Fibroblast of lung (primary cell): ENCODE data around the gene TBC1D13. TPM values are rescaled to one million over a fixed set of nuclear protein-coding genes. Genes with fewer than 3 reads are reported as not detected.

Experiments
- DNase-seq, 2 donors: peaks; one replicate each; pipeline versions ENCODE4 v3.0.0 to v3.0.0-alpha.2; 2010; ENCODE audit warnings: low read depth in 2 of 2
- H2AFZ ChIP-seq: 2 replicates; pipeline ENCODE4 v1.5.1; 2012; ENCODE audit warnings: low read length, control low read depth, inconsistent platforms
- H3K27ac ChIP-seq: 2 replicates; pipeline ENCODE4 v1.5.1; 2011; ENCODE audit warnings: low read length, control low read depth; ENCODE audit not compliant: insufficient read depth
- H3K27me3 ChIP-seq: 2 replicates; pipeline ENCODE4 v1.5.1; 2011; ENCODE audit warnings: mild to moderate bottlenecking, low read length; ENCODE audit not compliant: control insufficient read depth, insufficient read depth
- H3K36me3 ChIP-seq: 2 replicates; pipeline ENCODE4 v1.5.1; 2011; ENCODE audit warnings: low read length; ENCODE audit not compliant: control insufficient read depth, insufficient read depth
- H3K4me1 ChIP-seq: 2 replicates; pipeline ENCODE4 v1.5.1; 2011; ENCODE audit warnings: low read length; ENCODE audit not compliant: control insufficient read depth, insufficient read depth; ENCODE audit errors: extremely low read depth
- H3K4me2 ChIP-seq: 2 replicates; pipeline ENCODE4 v1.5.1; 2011; ENCODE audit warnings: low read length, control low read depth; ENCODE audit not compliant: insufficient read depth; ENCODE audit errors: extremely low read depth
- H3K4me3 ChIP-seq, 4 experiments: fragments of 200-600 bp in 1 of 4; sonication (generic) in 1 of 4; replicated peaks in 1 of 4; 2 replicates each; pipeline ENCODE4 v1.5.1; 2011 to 2016; ENCODE audit warnings: low read length in 4 of 4, low read depth in 3 of 4, mild to moderate bottlenecking in 3 of 4, control low read depth in 2 of 4, inconsistent platforms in 1 of 4, mixed read lengths in 1 of 4; ENCODE audit not compliant: insufficient read depth in 1 of 4; ENCODE audit errors: control extremely low read depth in 1 of 4
- H3K79me2 ChIP-seq: 2 replicates; pipeline ENCODE4 v1.5.1; 2012; ENCODE audit warnings: mild to moderate bottlenecking, low read length, inconsistent platforms; ENCODE audit not compliant: control insufficient read depth, insufficient read depth
- H3K9ac ChIP-seq: 2 replicates; pipeline ENCODE4 v1.5.1; 2011; ENCODE audit warnings: mild to moderate bottlenecking, low read length, control low read depth; ENCODE audit not compliant: insufficient read depth
- H3K9me3 ChIP-seq: 2 replicates; pipeline ENCODE4 v1.5.1; 2012; ENCODE audit warnings: low read depth, low read length; ENCODE audit not compliant: control insufficient read depth, insufficient read depth
- H4K20me1 ChIP-seq: 2 replicates; pipeline ENCODE4 v1.5.1; 2011; ENCODE audit warnings: low read length; ENCODE audit not compliant: control insufficient read depth, insufficient read depth; ENCODE audit errors: extremely low read depth
- EZH2 ChIP-seq: IDR thresholded peaks from 2 replicates; pipeline ENCODE4 v1.5.1; 2012; ENCODE audit warnings: low read length, control low read depth, mild to moderate bottlenecking; ENCODE audit errors: missing control alignments
- polyA plus RNA-seq, 2 donors: library from polyadenylated mRNA; depleted of rRNA in 1 of 2; stranded (reverse) in 1 of 2; unstranded in 1 of 2; fragments of >200 nt; gene quantifications; 2 replicates each; pipeline ENCODE4 v1.2.1, GENCODE V29; 2011 to 2012; ENCODE audit warnings: missing spikeins in 1 of 2
- total RNA-seq: library from RNA; depleted of rRNA; stranded (reverse); fragments of >200 nt; gene quantifications from 2 replicates; pipeline ENCODE4 v1.2.1, GENCODE V29; 2014
- TF ChIP-seq, protein P1 (sequence below), 2 donors: IDR thresholded peaks in 1 of 2; conservative IDR thresholded peaks in 1 of 2; 1 replicate in 1 of 2; 2 replicates in 1 of 2; pipeline ENCODE4 v1.5.1; 2011 to 2012; ENCODE audit warnings: low read length in 2 of 2, control low read depth in 1 of 2, inconsistent platforms in 1 of 2, low read depth in 1 of 2, mild to moderate bottlenecking in 1 of 2

TBC1D13 gene
- total and polyA plus RNA-seq, 2 donors (not counting 1 experiment from before 2014, with no cell fraction given), result 9.2 to 20.6 TPM

DNA sequence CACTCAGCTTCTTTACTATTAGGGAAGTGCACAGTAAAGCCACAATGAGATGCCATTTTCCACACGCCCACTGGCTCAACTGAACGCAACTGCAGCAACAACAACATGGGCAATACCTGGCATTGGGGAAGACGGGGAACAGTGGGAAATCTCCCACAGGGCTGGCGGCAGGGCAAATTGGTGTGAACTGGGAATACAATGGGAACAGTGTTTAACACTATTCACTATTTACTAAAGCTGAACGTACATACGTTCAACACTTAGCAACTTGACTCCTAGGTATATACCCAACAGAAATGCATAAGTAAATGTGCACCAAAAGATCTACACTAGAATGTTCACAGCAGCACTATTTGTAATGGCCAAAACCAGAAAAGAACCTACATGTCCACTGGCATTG, 29.5 kb upstream of the TBC1D13 start:
- no peak overlapping the region for H3K9ac ChIP-seq
- no peaks in the 10 kb centered on the region for H3K4me1 ChIP-seq
- no peak overlapping the region for H3K4me3 ChIP-seq
- no peaks in the 10 kb centered on the region for H3K79me2 ChIP-seq
- no peak for TF ChIP-seq EZH2
- TF ChIP-seq, protein P1, sequence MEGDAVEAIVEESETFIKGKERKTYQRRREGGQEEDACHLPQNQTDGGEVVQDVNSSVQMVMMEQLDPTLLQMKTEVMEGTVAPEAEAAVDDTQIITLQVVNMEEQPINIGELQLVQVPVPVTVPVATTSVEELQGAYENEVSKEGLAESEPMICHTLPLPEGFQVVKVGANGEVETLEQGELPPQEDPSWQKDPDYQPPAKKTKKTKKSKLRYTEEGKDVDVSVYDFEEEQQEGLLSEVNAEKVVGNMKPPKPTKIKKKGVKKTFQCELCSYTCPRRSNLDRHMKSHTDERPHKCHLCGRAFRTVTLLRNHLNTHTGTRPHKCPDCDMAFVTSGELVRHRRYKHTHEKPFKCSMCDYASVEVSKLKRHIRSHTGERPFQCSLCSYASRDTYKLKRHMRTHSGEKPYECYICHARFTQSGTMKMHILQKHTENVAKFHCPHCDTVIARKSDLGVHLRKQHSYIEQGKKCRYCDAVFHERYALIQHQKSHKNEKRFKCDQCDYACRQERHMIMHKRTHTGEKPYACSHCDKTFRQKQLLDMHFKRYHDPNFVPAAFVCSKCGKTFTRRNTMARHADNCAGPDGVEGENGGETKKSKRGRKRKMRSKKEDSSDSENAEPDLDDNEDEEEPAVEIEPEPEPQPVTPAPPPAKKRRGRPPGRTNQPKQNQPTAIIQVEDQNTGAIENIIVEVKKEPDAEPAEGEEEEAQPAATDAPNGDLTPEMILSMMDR (conservative IDR thresholded peaks at IDR 0.05 in 1 of 2, IDR thresholded peaks at IDR 0.05 in 1 of 2; ENCODE audit: low read depth in 1 of 2, low read length in 2 of 2), result no peak
- no peaks in the 10 kb centered on the region for H3K27me3 ChIP-seq
- H3K27ac ChIP-seq, result no peak overlapping the region
- no peaks in the 10 kb centered on the region for H3K9me3 ChIP-seq
- H3K36me3 ChIP-seq, result peaks cover 6% of the 10 kb centered on the region
- no peak overlapping the region for H2AFZ ChIP-seq
- H3K4me2 ChIP-seq, result no peak overlapping the region
- no peak for DNase-seq
- H4K20me1 ChIP-seq, result no peaks in the 10 kb centered on the region

DNA sequence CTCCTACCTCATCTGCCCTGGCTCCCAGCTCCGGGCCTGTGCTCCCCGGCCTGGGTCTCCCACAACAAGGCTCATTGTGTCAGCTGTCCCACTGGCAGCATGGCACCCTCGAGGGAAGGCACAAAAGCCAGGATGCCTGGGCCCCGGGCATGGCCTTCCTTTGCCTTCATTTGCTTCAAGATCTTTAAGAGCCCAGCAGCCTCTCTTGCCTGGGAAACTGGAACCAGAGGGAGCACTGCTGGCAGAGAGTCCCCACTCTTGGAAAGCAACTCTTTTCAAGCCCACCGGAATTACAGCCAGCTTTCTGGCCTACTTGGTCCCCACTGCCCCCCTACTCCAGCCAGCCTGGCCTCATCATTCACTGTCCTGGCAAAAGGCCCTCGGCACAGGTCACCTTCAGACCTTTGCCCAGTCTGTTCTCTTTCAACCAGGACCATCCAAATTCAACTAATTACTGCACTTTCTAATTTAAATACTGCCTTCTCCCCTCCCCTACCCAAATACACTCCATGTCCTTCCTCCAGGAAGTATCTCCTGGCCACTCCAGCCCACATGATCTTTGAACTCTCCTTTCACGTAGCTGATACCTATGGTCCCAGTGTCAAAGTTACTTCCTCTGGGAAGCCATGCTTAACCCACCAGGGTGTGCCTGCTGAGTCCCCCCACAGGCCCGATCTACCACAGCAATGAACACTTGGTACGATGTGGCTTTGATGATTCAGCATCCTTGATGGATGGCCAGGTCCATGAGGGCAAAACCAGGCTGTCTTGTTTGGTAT, 24.2 kb upstream of the TBC1D13 start:
- Histone ChIP-seq H3K79me2 (no peaks in the 10 kb centered on the region), H3K9me3 (no peaks in the 10 kb centered on the region), H3K9ac (no peak overlapping the region), H3K27ac (no peak overlapping the region), H2AFZ (no peak overlapping the region), H3K4me1 (no peaks in the 10 kb centered on the region), H3K27me3 (no peaks in the 10 kb centered on the region), H4K20me1 (no peaks in the 10 kb centered on the region), H3K4me2 (no peak overlapping the region), H3K4me3 (no peak overlapping the region), H3K36me3 (no peaks in the 10 kb centered on the region)
- TF ChIP-seq, protein P1 (conservative IDR thresholded peaks at IDR 0.05 in 1 of 2, IDR thresholded peaks at IDR 0.05 in 1 of 2; ENCODE audit: low read depth in 1 of 2, low read length in 2 of 2), result no peak
- no peak for TF ChIP-seq EZH2
- no peak for DNase-seq

DNA sequence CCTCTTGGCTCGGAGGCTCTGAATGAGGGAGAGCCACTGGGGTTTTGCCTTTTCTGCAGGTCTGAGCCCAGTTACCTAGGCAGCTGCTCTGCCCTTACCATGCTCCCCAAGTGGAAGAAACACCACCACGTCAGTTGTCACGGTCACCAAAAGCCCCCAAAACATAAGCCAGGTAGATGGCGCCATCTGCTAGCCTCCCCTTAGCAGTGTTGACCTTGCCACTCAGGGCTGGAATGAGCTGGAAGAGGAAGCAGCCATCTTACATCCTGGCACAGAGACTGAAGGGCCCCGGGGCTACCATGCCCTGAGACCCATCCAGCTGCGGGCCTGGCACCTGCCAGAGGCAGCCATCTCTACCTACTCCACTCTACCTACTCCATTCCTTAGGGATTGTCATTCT, 22.7 kb upstream of the TBC1D13 start:
- no peak overlapping the region for H2AFZ ChIP-seq

More for the DNA sequence above, 22.7 kb upstream of the TBC1D13 start:
- H3K4me2 ChIP-seq, result no peak overlapping the region
- no peaks in the 10 kb centered on the region for H3K27me3 ChIP-seq
- no peak for DNase-seq
- H4K20me1 ChIP-seq, result no peaks in the 10 kb centered on the region
- H3K79me2 ChIP-seq, result peaks cover 1% of the 10 kb centered on the region
- no peak overlapping the region for H3K4me3 ChIP-seq
- H3K9ac ChIP-seq, result no peak overlapping the region
- H3K36me3 ChIP-seq, result no peaks in the 10 kb centered on the region
- H3K9me3 ChIP-seq, result no peaks in the 10 kb centered on the region
- no peaks in the 10 kb centered on the region for H3K4me1 ChIP-seq
- H3K27ac ChIP-seq, result no peak overlapping the region
- TF ChIP-seq, protein P1 (conservative IDR thresholded peaks at IDR 0.05 in 1 of 2, IDR thresholded peaks at IDR 0.05 in 1 of 2; ENCODE audit: low read depth in 1 of 2, low read length in 2 of 2), result no peak
- no peak for TF ChIP-seq EZH2
